ENCODE measurements around the gene ENOPH1. TPM values are rescaled to one million over a fixed set of nuclear protein-coding genes. Genes with fewer than 3 reads are reported as not detected.
A peak's percentile ranks its signal among the peaks of the same experiment; 100 is the strongest.

Gene ENOPH1
- total and polyA plus RNA-seq, 5 donors, result 15.1 to 20.1 (median 16.0) TPM

DNA sequence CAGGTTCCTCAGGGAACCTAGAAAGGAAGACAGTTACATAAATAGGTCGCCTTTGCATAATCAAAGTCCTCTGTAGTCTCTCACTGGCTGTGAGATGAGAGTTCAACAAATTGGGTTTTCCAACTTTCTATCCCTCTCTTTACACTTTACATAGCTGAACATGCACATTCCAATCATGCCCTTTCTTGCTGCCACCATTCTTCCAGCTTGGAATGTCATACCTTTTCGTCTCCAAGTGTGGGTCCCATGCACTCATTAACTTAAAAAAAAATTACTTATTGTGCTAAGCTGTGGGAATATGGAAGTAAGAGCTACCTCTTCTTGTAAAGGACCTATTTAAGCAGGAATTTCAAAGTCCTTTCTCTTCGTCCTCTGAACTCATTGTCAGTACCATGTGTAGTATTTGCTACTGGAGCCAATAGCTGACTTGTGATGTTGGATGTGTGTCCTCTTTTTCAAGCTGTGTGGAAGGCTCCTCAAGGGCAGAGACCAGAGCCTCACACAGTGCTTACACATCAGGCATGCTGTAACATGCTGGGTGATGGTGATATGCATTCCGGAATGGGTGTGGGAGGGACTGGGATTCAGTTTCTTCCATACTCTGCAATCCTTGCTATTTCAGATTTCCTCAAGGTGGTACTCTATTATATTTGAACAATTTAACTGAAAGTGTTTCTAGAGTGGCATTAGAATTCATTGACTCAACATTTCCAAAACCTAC, 7.1 kb downstream of the ENOPH1 start:
- H3K4me3 ChIP-seq (ENCODE audit: low read length), result no peak overlapping the region
- no peak overlapping the region for H3K27ac ChIP-seq (ENCODE audit: low read length)
- H3K27me3 ChIP-seq (ENCODE audit: control insufficient read depth, insufficient read depth), result no peaks in the 10 kb centered on the region
- no peaks in the 10 kb centered on the region for H3K9me3 ChIP-seq (ENCODE audit: control insufficient read depth, low read length)
- no peak for DNase-seq
- intact Hi-C loops (cut with DNase I), result no loop called here
- 77% methylated on average over 4 of the region's 4 CpGs for WGBS
- no peaks in the 10 kb centered on the region for H3K4me1 ChIP-seq (ENCODE audit: control insufficient read depth, insufficient read depth, low read length)
- no peak for ATAC-seq

DNA sequence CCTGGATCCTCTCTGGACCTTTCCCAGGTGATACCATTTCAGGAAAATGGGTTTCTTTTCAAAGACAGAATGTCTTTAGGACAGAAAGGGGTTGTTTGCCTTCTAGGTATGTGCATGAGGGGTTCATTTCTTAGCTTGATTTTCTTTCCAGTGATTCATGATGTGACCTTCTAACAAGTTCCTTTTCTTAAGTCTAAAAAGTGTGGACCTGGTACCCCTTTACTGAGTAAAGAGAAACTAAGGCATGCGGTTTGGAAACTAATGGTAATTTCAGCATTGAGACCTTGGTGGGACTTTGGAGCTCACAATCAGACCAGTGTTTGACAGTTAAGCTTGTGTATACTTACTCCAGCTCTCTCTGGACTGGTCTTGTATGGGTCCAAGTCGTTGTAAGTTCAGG, 8.7 kb downstream of the ENOPH1 start:
- Histone ChIP-seq H3K27me3 (ENCODE audit: control insufficient read depth, insufficient read depth) (no peaks in the 10 kb centered on the region), H3K9me3 (ENCODE audit: control insufficient read depth, low read length) (no peaks in the 10 kb centered on the region), H3K4me1 (ENCODE audit: control insufficient read depth, insufficient read depth, low read length) (no peaks in the 10 kb centered on the region), H3K27ac (ENCODE audit: low read length) (no peak overlapping the region), H3K4me3 (ENCODE audit: low read length) (no peak overlapping the region)
- ATAC-seq (no peak), DNase-seq (no peak)
- intact Hi-C loops (cut with DNase I), result no loop called here
- 89% methylated on average over 2 of the region's 2 CpGs for WGBS

DNA sequence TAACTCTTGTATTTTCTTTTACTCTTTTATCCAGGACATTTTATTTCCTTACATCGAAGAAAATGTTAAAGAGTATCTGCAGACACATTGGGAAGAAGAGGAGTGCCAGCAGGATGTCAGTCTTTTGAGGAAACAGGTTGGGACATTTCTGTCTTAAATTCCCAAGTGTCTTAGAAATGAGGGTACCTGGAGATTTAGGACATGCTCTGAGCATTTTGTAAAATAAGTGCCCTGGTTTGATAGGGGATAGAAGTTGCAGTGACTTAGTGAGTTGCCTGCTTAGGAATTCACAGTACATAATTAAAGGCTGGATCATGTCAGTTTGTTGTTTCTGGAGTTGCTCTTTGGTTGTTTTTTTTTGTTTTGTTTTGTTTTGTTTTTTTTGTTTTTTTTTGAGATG, 17.5 kb downstream of the ENOPH1 start:
- no peaks in the 10 kb centered on the region for H3K4me1 ChIP-seq (ENCODE audit: control insufficient read depth, insufficient read depth, low read length)
- H3K27me3 ChIP-seq (ENCODE audit: control insufficient read depth, insufficient read depth), result no peaks in the 10 kb centered on the region
- DNase-seq, result no peak
- H3K4me3 ChIP-seq (ENCODE audit: low read length), result no peak overlapping the region
- 96% methylated on average over 1 of the region's 1 CpG for WGBS
- no peaks in the 10 kb centered on the region for H3K9me3 ChIP-seq (ENCODE audit: control insufficient read depth, low read length)
- ATAC-seq, result no peak
- H3K27ac ChIP-seq (ENCODE audit: low read length), result no peak overlapping the region
- intact Hi-C loops (cut with DNase I), result no loop called here

DNA sequence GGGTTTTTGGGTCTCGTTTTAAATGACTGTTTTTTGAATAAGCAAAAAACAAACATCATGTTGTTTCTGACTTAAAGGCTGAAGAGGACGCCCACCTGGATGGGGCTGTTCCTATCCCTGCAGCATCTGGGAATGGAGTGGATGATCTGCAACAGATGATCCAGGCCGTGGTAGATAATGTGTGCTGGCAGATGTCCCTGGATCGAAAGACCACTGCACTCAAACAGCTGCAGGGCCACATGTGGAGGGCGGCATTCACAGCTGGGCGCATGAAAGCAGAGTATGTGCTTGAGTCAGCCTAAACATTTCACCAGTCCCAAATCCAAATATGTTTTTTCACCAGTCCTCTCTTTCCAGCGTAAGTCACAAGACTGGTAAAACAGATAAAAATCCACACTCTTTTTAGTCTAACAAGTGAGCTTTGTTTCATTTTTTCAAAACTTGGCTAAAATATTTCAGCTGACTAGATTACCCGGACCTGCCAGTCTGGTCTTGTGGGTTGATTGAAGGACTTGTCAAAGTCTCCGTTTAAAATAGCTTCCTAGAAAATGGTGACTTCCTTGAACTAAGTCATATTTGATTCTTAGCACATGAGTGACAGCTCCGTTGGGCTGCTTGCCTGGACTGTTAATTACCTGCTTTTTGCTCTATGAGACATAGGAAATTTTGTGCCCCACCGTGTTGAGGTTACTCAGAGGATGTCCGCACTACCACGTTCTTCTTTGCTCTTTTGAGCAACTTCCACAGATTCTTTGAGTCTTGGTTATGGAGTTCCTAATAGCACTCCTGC, 20.8 kb downstream of the ENOPH1 start:
- no peak overlapping the region for H3K27ac ChIP-seq (ENCODE audit: low read length)

DNA sequence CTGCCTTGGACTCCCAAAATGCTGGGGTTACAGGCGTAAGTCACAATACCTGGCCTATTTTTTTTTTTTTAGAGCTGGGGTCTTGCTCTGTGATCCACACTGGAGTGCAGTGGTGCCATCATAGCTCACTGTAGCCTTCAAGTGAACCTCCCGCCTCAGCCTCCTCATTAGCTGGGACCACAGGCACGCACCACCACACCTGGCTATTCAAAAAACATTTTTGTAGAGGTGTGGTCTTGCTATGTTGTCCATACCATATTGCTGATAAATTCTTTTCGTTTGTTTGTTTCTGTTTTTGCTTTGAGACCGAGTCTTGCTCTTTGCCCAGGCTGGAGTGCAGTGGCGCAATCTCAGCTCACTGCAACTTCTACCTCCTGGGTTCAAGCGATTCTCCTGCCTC, 21.6 kb downstream of the ENOPH1 start:
- no peak overlapping the region for H3K27ac ChIP-seq (ENCODE audit: low read length)
- no peak for ATAC-seq
- H3K9me3 ChIP-seq (ENCODE audit: control insufficient read depth, low read length), result no peaks in the 10 kb centered on the region
- no peaks in the 10 kb centered on the region for H3K4me1 ChIP-seq (ENCODE audit: control insufficient read depth, insufficient read depth, low read length)
- H3K27me3 ChIP-seq (ENCODE audit: control insufficient read depth, insufficient read depth), result no peaks in the 10 kb centered on the region
- intact Hi-C loops (cut with DNase I), result no loop called here
- DNase-seq, result no peak
- WGBS, result 98% methylated on average over 7 of the region's 7 CpGs
- H3K4me3 ChIP-seq (ENCODE audit: low read length), result no peak overlapping the region

More for the DNA sequence above, 20.8 kb downstream of the ENOPH1 start:
- WGBS, result 84% methylated on average over 13 of the region's 13 CpGs
- intact Hi-C loops (cut with DNase I), result no loop called here
- Histone ChIP-seq H3K9me3 (ENCODE audit: control insufficient read depth, low read length) (no peaks in the 10 kb centered on the region), H3K4me3 (ENCODE audit: low read length) (no peak overlapping the region), H3K4me1 (ENCODE audit: control insufficient read depth, insufficient read depth, low read length) (no peaks in the 10 kb centered on the region), H3K27me3 (ENCODE audit: control insufficient read depth, insufficient read depth) (no peaks in the 10 kb centered on the region)
- no peak for DNase-seq
- ATAC-seq, result no peak

DNA sequence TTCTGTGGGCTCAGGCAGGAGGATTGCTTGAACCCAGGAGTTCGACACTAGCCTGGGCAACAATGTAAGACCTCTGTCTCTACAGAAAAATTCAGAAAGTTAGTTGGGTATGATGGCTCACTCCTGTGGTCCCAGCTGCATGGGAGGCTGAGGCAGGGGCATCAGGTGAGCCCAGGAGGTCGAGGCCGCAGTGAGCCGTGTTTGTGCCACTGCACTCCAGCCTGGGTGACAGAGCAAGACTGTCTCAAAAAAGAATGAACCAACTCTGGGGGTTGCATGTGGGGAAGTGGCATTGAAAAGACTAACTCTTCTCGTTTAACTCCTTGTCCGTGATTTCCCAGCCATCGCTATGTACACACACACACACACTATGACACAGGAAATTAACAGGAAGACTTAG, 26.9 kb downstream of the ENOPH1 start:
- DNase-seq, result no peak
- 86% methylated on average over 7 of the region's 7 CpGs for WGBS
- intact Hi-C loops (cut with DNase I), result no loop called here

DNA sequence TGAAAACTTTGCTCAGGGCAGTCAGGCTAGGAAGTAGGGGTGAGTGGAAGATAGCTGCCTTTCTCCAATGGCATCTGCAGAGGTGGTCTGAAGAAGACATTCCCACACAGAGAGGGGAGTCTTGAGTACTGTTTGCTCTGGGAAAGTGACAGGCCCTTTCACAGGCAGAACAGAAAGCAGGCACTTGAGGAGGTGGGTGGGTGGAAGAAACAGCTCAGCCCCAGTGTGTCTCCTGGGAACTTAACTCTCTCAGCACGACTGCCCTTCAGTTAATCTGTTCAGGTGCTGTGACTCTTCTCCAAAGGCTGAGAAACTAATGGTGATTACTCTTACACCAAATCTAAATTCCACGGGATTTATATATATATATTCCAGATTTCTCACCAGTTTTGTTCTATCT, 28.3 kb downstream of the ENOPH1 start:
- WGBS, result 75% methylated on average over 2 of the region's 2 CpGs
- DNase-seq, result no peak
- Histone ChIP-seq H3K4me3 (ENCODE audit: low read length) (no peak overlapping the region), H3K27ac (ENCODE audit: low read length) (no peak overlapping the region), H3K27me3 (ENCODE audit: control insufficient read depth, insufficient read depth) (no peaks in the 10 kb centered on the region), H3K4me1 (ENCODE audit: control insufficient read depth, insufficient read depth, low read length) (no peaks in the 10 kb centered on the region), H3K9me3 (ENCODE audit: control insufficient read depth, low read length) (no peaks in the 10 kb centered on the region)
- no peak for ATAC-seq
- intact Hi-C loops (cut with DNase I), result no loop called here

More for the DNA sequence above, 26.9 kb downstream of the ENOPH1 start:
- Histone ChIP-seq H3K27me3 (ENCODE audit: control insufficient read depth, insufficient read depth) (no peaks in the 10 kb centered on the region), H3K4me1 (ENCODE audit: control insufficient read depth, insufficient read depth, low read length) (no peaks in the 10 kb centered on the region), H3K27ac (ENCODE audit: low read length) (no peak overlapping the region), H3K4me3 (ENCODE audit: low read length) (no peak overlapping the region), H3K9me3 (ENCODE audit: control insufficient read depth, low read length) (no peaks in the 10 kb centered on the region)
- no peak for ATAC-seq

DNA sequence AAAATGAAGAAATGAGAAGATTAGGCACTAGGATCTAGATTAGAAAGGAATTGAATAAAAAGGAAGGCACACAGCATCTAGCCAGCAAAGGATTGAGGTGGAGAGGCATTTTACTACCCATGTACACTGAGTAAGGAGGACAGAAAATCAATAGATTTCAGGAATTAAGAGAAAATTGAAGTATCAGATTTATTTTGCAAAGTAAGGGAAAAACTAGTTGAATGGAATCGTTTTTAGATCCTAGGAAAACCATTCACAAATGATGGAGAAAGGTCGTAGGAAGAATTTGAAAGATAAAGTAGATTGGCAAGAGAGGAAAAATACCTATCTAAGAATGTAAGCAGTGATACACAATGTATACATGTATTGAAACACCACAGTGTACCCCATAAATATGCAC, 31.3 kb downstream of the ENOPH1 start:
- Histone ChIP-seq H3K9me3 (ENCODE audit: control insufficient read depth, low read length) (no peaks in the 10 kb centered on the region), H3K4me1 (ENCODE audit: control insufficient read depth, insufficient read depth, low read length) (no peaks in the 10 kb centered on the region), H3K27ac (ENCODE audit: low read length) (no peak overlapping the region), H3K27me3 (ENCODE audit: control insufficient read depth, insufficient read depth) (no peaks in the 10 kb centered on the region), H3K4me3 (ENCODE audit: low read length) (no peak overlapping the region)
- ATAC-seq (no peak), DNase-seq (no peak)
- intact Hi-C loops (cut with DNase I), result loop anchor here (5.0 to 10.0 kb wide), 6 partner anchors 273 to 803 kb away; no protein-coding TSS in a partner anchor
- 77% methylated on average over 2 of the region's 2 CpGs for WGBS

DNA sequence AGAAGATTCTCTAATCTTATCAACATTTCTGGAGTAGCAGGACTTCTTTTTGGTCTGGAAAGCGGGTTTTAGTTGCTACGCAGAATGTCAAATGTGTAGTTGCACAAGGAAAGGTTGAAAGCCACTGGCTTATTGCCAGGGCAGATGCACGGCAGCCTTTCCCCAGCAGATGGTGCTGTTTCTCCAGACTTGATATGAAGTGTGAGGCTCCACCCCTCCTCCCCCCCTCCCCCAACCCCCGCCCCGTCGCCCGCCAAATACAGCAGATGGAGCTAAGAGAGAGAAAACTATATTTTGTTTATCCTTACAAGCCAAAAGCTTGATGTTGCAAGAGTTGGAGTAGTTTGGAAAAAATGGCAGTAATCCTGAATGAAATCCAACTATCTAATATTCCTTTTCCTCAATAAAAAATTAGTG, 32.0 kb downstream of the ENOPH1 start:
- WGBS, result 5% methylated on average over 7 of the region's 7 CpGs
- Histone ChIP-seq H3K4me1 (ENCODE audit: control insufficient read depth, insufficient read depth, low read length) (no peaks in the 10 kb centered on the region), H3K27me3 (ENCODE audit: control insufficient read depth, insufficient read depth) (no peaks in the 10 kb centered on the region), H3K27ac (ENCODE audit: low read length) (no peak overlapping the region), H3K4me3 (ENCODE audit: low read length) (no peak overlapping the region), H3K9me3 (ENCODE audit: control insufficient read depth, low read length) (no peaks in the 10 kb centered on the region)
- ATAC-seq, result peak; percentile 86 to 89
- peak; percentile 78 to 94 (median 92) for DNase-seq
- intact Hi-C loops (cut with DNase I), result loop anchor here (5.0 to 10.0 kb wide), 6 partner anchors 272 to 802 kb away; no protein-coding TSS in a partner anchor

DNA sequence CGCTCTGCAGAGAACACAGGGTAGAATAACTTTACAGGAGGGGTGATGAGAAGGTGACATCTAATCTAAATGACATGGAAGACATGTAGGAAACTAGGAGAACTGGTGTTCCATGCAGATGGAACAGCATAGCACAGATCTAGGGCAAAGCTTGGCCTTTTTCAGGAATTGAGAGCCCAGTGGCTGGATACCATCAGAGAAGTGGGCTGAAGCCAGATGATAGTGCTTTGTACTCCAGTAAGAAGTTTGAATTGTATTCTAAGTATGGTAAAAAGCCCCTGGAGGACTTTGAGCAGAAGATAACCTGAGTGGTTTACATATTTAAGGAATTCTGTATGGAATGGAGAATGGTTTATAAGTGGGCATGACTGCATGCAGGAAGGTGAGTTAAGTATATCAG, 32.8 kb downstream of the ENOPH1 start:
- Histone ChIP-seq H3K9me3 (ENCODE audit: control insufficient read depth, low read length) (no peaks in the 10 kb centered on the region), H3K4me3 (ENCODE audit: low read length) (no peak overlapping the region), H3K27me3 (ENCODE audit: control insufficient read depth, insufficient read depth) (no peaks in the 10 kb centered on the region), H3K27ac (ENCODE audit: low read length) (no peak overlapping the region), H3K4me1 (ENCODE audit: control insufficient read depth, insufficient read depth, low read length) (no peaks in the 10 kb centered on the region)
- DNase-seq, result no peak
- WGBS, result 100% methylated on average over 1 of the region's 1 CpG
- intact Hi-C loops (cut with DNase I), result loop anchor here (5.0 to 10.0 kb wide), 6 partner anchors 272 to 802 kb away; no protein-coding TSS in a partner anchor
- no peak for ATAC-seq

DNA sequence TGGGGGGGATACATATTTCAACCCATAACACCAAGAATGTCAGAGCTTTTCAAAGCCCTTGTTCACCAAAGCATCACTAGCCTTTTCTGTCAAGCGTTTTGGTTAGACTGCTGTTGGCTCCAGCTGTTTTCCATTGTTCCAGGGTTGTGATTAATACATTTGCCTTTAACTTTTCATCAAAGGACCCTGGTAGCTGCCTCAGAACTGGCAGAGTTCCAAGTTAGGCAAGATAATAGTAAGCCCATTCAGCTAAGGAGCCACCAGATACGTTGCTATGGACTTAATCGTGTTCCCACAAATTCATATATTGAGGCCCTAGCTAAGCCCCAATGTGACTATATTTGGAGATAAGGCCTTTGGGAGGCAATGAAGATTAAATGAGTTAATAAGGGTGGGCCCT, 37.1 kb downstream of the ENOPH1 start:
- DNase-seq, result no peak
- H3K27me3 ChIP-seq (ENCODE audit: control insufficient read depth, insufficient read depth), result no peaks in the 10 kb centered on the region
- intact Hi-C loops (cut with DNase I), result loop anchor here (10.0 kb wide), 4 partner anchors 267 to 797 kb away; no protein-coding TSS in a partner anchor
- no peak for ATAC-seq
- H3K9me3 ChIP-seq (ENCODE audit: control insufficient read depth, low read length), result no peaks in the 10 kb centered on the region
- no peak overlapping the region for H3K27ac ChIP-seq (ENCODE audit: low read length)
- H3K4me3 ChIP-seq (ENCODE audit: low read length), result no peak overlapping the region
- WGBS, result 40% methylated on average over 3 of the region's 3 CpGs
- H3K4me1 ChIP-seq (ENCODE audit: control insufficient read depth, insufficient read depth, low read length), result peaks cover 2% of the 10 kb centered on the region
